ENCODE measurements around the gene UPK1B.

DNA sequence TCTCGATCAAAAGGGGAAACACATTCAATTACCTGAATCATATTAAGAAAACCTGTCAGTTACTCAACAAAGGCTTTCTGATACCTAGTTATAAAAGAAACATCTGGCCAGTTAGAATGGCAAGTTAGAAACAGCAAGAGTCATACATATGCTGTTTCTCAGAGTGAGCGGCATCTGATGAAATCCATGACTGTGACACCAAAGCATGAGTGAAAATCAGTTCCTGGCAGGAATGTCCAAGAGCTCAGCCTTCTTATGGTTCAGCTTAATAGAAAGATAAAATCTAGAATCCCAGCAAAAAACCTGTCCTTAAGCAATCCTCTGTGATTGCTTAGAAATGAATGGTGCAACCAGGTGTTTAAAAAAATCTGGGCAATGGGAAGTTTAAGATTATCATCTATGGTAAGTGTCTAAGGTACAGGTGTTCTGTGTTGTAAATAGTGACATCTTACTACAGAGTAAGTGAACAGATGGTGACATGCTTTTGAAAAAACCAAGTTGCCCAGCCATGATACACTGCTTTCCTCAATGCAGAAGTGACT is 48.5 kb downstream of the UPK1B start:
- TF ChIP-seq, protein P1, sequence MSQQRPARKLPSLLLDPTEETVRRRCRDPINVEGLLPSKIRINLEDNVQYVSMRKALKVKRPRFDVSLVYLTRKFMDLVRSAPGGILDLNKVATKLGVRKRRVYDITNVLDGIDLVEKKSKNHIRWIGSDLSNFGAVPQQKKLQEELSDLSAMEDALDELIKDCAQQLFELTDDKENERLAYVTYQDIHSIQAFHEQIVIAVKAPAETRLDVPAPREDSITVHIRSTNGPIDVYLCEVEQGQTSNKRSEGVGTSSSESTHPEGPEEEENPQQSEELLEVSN (IDR thresholded peaks at IDR 0.05; ENCODE audit: borderline replicate concordance, low read depth), result no peak
- no peak for TF ChIP-seq KDM5A (IDR thresholded peaks at IDR 0.05)
- TF ChIP-seq, protein P2, sequence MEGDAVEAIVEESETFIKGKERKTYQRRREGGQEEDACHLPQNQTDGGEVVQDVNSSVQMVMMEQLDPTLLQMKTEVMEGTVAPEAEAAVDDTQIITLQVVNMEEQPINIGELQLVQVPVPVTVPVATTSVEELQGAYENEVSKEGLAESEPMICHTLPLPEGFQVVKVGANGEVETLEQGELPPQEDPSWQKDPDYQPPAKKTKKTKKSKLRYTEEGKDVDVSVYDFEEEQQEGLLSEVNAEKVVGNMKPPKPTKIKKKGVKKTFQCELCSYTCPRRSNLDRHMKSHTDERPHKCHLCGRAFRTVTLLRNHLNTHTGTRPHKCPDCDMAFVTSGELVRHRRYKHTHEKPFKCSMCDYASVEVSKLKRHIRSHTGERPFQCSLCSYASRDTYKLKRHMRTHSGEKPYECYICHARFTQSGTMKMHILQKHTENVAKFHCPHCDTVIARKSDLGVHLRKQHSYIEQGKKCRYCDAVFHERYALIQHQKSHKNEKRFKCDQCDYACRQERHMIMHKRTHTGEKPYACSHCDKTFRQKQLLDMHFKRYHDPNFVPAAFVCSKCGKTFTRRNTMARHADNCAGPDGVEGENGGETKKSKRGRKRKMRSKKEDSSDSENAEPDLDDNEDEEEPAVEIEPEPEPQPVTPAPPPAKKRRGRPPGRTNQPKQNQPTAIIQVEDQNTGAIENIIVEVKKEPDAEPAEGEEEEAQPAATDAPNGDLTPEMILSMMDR (IDR thresholded peaks at IDR 0.05), result no peak
- TF ChIP-seq, protein P3, sequence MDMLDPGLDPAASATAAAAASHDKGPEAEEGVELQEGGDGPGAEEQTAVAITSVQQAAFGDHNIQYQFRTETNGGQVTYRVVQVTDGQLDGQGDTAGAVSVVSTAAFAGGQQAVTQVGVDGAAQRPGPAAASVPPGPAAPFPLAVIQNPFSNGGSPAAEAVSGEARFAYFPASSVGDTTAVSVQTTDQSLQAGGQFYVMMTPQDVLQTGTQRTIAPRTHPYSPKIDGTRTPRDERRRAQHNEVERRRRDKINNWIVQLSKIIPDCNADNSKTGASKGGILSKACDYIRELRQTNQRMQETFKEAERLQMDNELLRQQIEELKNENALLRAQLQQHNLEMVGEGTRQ (IDR thresholded peaks at IDR 0.05), result no peak
- TF ChIP-seq, protein P4, sequence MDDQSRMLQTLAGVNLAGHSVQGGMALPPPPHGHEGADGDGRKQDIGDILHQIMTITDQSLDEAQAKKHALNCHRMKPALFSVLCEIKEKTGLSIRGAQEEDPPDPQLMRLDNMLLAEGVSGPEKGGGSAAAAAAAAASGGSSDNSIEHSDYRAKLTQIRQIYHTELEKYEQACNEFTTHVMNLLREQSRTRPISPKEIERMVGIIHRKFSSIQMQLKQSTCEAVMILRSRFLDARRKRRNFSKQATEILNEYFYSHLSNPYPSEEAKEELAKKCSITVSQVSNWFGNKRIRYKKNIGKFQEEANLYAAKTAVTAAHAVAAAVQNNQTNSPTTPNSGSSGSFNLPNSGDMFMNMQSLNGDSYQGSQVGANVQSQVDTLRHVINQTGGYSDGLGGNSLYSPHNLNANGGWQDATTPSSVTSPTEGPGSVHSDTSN (IDR thresholded peaks at IDR 0.05), result no peak
- no peak for TF ChIP-seq POLR2A (IDR thresholded peaks at IDR 0.05; ENCODE audit: low read length)
- no peak for TF ChIP-seq ZSCAN20 (CRISPR knock-in tag; IDR thresholded peaks at IDR 0.05)
